K562 (cell line): ENCODE results near the gene ZBTB48. TPM values are rescaled to one million over a fixed set of nuclear protein-coding genes. Genes with fewer than 3 reads are reported as not detected.

Source experiments
- BCOR ChIP-seq: fragments of 450-650 bp; IDR thresholded peaks from 2 replicates; pipeline ENCODE4 v1.6.1; 2016
- BRCA1 ChIP-seq, 2 experiments: fragments of 450-650 bp in 1 of 2; sonication (generic) in 1 of 2; formaldehyde crosslinking in 1 of 2; IDR thresholded peaks; 2 replicates each; pipeline versions ENCODE4 v1.5.0 to v1.6.1; 2017 to 2020; ENCODE audit warnings: mild to moderate bottlenecking in 1 of 2, missing genetic modification reagents in 1 of 2
- CAMTA2 ChIP-seq: fragments of 250-450 bp; sonication (Bioruptor Pico); conservative IDR thresholded peaks from 2 replicates; pipeline ENCODE4 v1.5.1; 2022
- CBFA2T3 ChIP-seq: fragments of 450-650 bp; IDR thresholded peaks from 2 replicates; pipeline ENCODE4 v1.6.1; 2017
- ELF1 ChIP-seq: fragments of 200-800 bp; sonication (Bioruptor generic); IDR thresholded peaks from 2 replicates; pipeline ENCODE4 v1.6.1; 2016; ENCODE audit warnings: missing genetic modification characterization, missing compliant biosample characterization
- FOS ChIP-seq: IDR thresholded peaks from 3 replicates; pipeline ENCODE4 v1.6.1; 2011; ENCODE audit not compliant: insufficient read length; ENCODE audit errors: extremely low read depth
- HDAC2 ChIP-seq: fragments of 450-650 bp; IDR thresholded peaks from 2 replicates; pipeline ENCODE4 v1.6.1; 2016; ENCODE audit warnings: mild to moderate bottlenecking
- HDGF ChIP-seq: fragments of 450-650 bp; IDR thresholded peaks from 2 replicates; pipeline ENCODE4 v1.6.1; 2016
- HLTF ChIP-seq: fragments of 450-650 bp; IDR thresholded peaks from 2 replicates; pipeline ENCODE4 v1.6.1; 2016
- HMG20A ChIP-seq: fragments of 450-650 bp; formaldehyde crosslinking; conservative IDR thresholded peaks from 2 replicates; pipeline ENCODE4 v1.4.0; 2020; ENCODE audit warnings: mild to moderate bottlenecking, mixed read lengths
- MED1 ChIP-seq: sonication (generic); formaldehyde crosslinking; IDR thresholded peaks from 2 replicates; pipeline ENCODE4 v1.8.1; 2023; ENCODE audit warnings: missing genetic modification reagents, borderline replicate concordance
- ZKSCAN3 ChIP-seq: fragments of 250-450 bp; sonication (Bioruptor Pico); IDR thresholded peaks from 2 replicates; pipeline ENCODE4 v1.4.0; 2020
- ZKSCAN8 ChIP-seq: fragments of 200-800 bp; sonication (Bioruptor generic); IDR thresholded peaks from 2 replicates; pipeline ENCODE4 v1.6.1; 2016; ENCODE audit warnings: missing genetic modification characterization, missing compliant biosample characterization
- ZNF146 ChIP-seq: IDR thresholded peaks from one replicate; pipeline ENCODE4 v1.6.1; 2018; ENCODE audit warnings: missing compliant biosample characterization; ENCODE audit not compliant: unreplicated experiment
- ZNF311 ChIP-seq: fragments of 250-450 bp; sonication (Bioruptor Pico); IDR thresholded peaks from 2 replicates; pipeline ENCODE4 v1.4.0; 2020; ENCODE audit warnings: mild to moderate bottlenecking, moderate library complexity
- polyA plus RNA-seq, 8 experiments: library from polyadenylated mRNA; depleted of rRNA in 4 of 8; stranded (reverse) in 5 of 8; unstranded in 3 of 8; fragments of >200 nt; fragmentation: Nextera tagmentation in 2 of 8; fragmentation: Illumina TruSeq in 1 of 8; extraction: Ambion mirVana in 2 of 8; extraction: Trizol in 1 of 8; gene quantifications; 2 replicates each; pipeline versions ENCODE4 v1.2.1 to v1.2.3, GENCODE V29; 2011 to 2014; ENCODE audit warnings: inconsistent platforms in 1 of 8, missing spikeins in 1 of 8
- total RNA-seq, 7 experiments: library from RNA; depleted of rRNA in 6 of 7; stranded (reverse); fragments of >200 nt in 6 of 7; fragmentation: Illumina TruSeq in 2 of 7; extraction: Trizol in 2 of 7; gene quantifications; 2 replicates each; pipeline versions ENCODE4 v1.2.1 to v1.2.3, GENCODE V29; 2011 to 2021; ENCODE audit warnings: low replicate concordance in 1 of 7
- TF ChIP-seq, protein P1 (sequence below): fragments of 450-650 bp; IDR thresholded peaks from 2 replicates; pipeline ENCODE4 v1.7.0; 2016; ENCODE audit warnings: borderline replicate concordance
- TF ChIP-seq, protein P2 (sequence below): fragments of 250-450 bp; sonication (Bioruptor Pico); IDR thresholded peaks from 2 replicates; pipeline ENCODE4 v1.8.0; 2021; ENCODE audit warnings: moderate library complexity, mild to moderate bottlenecking, inconsistent platforms
- TF ChIP-seq, protein P3 (sequence below): fragments of 250-450 bp; sonication (Bioruptor Pico); IDR thresholded peaks from 2 replicates; pipeline ENCODE4 v1.5.0; 2021; ENCODE audit warnings: mild to moderate bottlenecking, moderate library complexity

Gene ZBTB48
- total and polyA plus RNA-seq, 9 of the 15 experiments (the other 6 are each of a cell fraction or from before 2014, with no cell fraction given): 1.9 to 66.9 (median 29.5) TPM

DNA sequence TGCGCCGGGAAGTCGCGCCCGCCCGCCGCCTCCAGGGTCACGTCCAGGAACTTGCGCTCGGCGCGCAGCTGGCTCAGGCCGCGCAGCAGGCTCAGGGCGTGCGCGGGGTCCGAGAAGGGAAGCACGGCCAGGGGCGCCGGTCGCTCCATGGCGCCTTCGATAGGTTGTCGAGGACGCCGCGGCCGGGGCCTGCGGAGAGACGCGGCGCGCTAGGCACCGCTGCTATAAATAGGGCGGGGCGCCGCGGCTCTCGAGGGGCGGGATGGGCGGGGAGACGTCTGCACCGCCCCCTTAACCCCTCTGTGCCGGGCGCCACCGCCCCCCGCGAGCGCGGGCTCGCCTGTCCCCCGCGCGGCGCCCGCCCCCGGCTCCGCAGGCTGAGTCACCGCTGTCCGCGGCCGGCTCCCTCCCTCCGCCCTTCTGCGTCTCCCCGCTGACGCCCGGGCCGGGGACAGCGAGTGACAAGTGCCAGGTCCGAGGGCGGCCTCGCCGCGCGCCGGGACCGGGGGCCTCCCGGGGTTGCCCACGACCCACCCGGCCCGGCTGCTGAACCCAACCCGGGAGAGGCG, 23.0 kb downstream of the ZBTB48 start, which contains the start of gene KLHL21 (continued):
- no peak for TF ChIP-seq HMG20A (CRISPR knock-in tag)
- no peak for TF ChIP-seq ZKSCAN8 (CRISPR knock-in tag)
- no peak for TF ChIP-seq CBFA2T3
- no peak for TF ChIP-seq HDAC2
- TF ChIP-seq, protein P1, sequence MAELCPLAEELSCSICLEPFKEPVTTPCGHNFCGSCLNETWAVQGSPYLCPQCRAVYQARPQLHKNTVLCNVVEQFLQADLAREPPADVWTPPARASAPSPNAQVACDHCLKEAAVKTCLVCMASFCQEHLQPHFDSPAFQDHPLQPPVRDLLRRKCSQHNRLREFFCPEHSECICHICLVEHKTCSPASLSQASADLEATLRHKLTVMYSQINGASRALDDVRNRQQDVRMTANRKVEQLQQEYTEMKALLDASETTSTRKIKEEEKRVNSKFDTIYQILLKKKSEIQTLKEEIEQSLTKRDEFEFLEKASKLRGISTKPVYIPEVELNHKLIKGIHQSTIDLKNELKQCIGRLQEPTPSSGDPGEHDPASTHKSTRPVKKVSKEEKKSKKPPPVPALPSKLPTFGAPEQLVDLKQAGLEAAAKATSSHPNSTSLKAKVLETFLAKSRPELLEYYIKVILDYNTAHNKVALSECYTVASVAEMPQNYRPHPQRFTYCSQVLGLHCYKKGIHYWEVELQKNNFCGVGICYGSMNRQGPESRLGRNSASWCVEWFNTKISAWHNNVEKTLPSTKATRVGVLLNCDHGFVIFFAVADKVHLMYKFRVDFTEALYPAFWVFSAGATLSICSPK: no peak
- no peak for TF ChIP-seq ZKSCAN3 (CRISPR knock-in tag)
- peak; percentile 61 for TF ChIP-seq ELF1 (tag)
- TF ChIP-seq CAMTA2 (CRISPR knock-in tag): 0 out of 2 replicates have a peak, but pooled peaks have one; percentile 68
- peak; percentile 55 for TF ChIP-seq FOS
- TF ChIP-seq MED1 (CRISPR knock-in tag): no peak
- TF ChIP-seq, protein P2, sequence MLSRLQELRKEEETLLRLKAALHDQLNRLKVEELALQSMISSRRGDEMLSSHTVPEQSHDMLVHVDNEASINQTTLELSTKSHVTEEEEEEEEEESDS (CRISPR knock-in tag): no peak
- peak; percentile 32; the same call in 1 of the 2 replicates for TF ChIP-seq BCOR
- TF ChIP-seq HLTF: no peak
- no peak for TF ChIP-seq ZNF146
- TF ChIP-seq HDGF: no peak
- no peak for TF ChIP-seq ZNF311 (CRISPR knock-in tag)
- TF ChIP-seq, protein P3, sequence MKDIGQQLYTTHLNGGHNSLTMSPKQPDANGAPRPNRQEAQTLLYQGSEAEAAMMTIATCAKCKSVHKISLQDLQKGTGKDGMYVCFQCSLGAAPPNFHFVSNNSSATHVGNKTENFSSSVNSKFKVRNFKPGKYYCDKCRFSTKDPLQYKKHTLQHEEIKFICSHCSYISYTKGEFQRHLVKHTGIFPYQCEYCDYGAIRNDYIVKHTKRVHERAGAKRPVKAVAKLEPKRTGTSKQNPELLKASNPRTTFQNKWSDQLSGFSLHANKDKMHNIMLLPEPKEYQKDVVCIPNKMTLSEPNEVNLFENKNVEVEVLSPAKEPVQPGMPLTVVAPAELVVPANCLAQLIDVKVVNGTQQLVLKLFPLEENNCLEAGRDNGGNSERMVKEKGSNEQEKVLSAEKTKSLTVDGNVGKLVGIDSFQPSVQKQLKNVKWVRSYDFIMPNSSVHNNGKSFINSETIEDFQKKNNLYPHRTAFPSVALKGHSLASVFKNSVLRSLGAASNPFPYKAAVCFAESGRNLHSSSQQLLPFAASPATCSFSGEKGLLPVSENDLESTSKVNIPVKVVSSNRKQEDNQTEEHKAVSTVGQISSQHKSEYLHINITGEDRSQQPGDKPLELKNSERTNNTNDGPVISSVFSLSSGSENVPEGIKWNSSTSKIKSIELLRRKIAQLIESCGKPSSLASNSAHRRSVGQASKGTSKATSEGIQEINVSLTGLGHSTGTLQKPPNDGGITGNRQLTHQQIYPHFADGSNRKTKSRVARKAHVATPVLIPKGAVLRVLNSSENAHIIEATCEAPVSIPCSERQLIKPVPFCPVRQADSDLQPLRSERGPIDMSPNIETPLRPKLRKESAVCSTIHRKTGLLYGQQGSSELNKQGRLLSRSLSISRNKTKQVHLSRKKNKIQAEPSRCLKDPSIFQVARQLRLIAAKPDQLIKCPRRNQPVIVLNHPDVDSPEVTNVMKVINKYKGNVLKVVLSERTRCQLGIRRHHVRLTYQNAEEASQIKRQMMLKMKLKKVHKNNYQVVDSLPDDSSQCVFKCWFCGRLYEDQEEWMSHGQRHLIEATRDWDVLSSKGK: no peak
- TF ChIP-seq BRCA1 (IDR thresholded peaks at IDR 0.05): no peak
- TF ChIP-seq BRCA1 (CRISPR knock-in tag; IDR thresholded peaks at IDR 0.05): no peak
